HG03521 (cell line): ENCODE results near the gene DPP6.
"Not testable (repeated sequence)": the region's sequence is repeated elsewhere in the genome, so short reads cannot be mapped to it uniquely, and the experiment has no call there.

Experiments
- ATAC-seq: cut with Tn5 transposase; IDR thresholded peaks from one replicate; pipeline ENCODE4 v1.9.1; 2021; ENCODE audit warnings: mild to moderate bottlenecking, moderate library complexity; ENCODE audit not compliant: unreplicated experiment

DPP6 gene

GRCh38 chr7:154646126-154647013 lies 594.2 kb downstream of the DPP6 start:
- ATAC-seq = no peak

GRCh38 chr7:154647625-154648024 lies 595.4 kb downstream of the DPP6 start:
- ATAC-seq = no peak

DNA sequence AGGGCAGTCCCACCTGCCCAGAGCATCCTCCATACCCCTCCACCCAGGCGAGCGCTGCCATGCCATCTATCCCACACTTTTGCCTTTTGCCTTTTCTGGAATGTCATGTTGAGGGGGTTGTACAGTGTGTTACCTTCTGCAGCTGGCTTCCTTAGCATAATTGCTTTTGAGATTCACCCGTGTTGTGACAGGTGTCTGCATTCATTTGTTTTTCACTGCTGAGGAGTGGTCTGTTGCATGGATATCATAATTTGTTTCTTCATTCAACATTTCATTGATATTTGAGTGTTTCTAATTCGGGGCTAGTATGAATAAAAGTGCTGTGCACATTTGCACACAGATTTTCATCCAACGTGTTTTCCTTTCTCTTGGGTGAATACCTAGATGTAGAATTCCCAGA lies 596.8 kb downstream of the DPP6 start:
- no peak for ATAC-seq

DNA sequence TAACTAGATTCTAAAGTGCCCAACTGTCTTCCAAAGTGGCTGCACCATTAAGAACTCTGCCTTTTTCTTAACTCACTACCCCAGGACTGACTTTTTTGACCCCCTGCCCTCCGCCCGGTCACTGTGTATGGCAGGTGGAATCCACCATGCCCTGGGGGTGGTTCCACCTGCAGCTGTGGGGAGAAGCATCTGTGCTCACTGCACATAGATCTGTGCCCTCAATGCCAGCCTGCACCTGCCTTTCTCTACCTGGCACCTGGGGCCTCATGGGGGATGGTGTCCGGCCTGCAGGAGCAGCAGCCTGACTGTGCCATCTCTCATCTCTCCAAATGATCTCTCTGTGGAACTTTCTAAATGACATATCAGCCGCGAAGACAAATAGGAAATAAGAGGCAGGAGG lies 597.2 kb downstream of the DPP6 start:
- ATAC-seq = no peak

- ATAC-seq = no peak
Observed at GRCh38 chr7:154650275-154650674, 598.1 kb downstream of the DPP6 start.

- no peak for ATAC-seq
Observed at GRCh38 chr7:154651501-154651900, 599.3 kb downstream of the DPP6 start.

GRCh38 chr7:154652564-154652963 lies 600.4 kb downstream of the DPP6 start:
- ATAC-seq = no peak

GRCh38 chr7:154653281-154653680 lies 601.1 kb downstream of the DPP6 start:
- ATAC-seq = no peak

- no peak for ATAC-seq
Observed at GRCh38 chr7:154656618-154657017, 604.4 kb downstream of the DPP6 start.

- no peak for ATAC-seq
Observed at GRCh38 chr7:154666768-154667167, 614.6 kb downstream of the DPP6 start.

- no peak for ATAC-seq
Observed at GRCh38 chr7:154672659-154673415, 620.6 kb downstream of the DPP6 start.

- no peak for ATAC-seq
Observed at GRCh38 chr7:154674191-154674590, 622.0 kb downstream of the DPP6 start.

DNA sequence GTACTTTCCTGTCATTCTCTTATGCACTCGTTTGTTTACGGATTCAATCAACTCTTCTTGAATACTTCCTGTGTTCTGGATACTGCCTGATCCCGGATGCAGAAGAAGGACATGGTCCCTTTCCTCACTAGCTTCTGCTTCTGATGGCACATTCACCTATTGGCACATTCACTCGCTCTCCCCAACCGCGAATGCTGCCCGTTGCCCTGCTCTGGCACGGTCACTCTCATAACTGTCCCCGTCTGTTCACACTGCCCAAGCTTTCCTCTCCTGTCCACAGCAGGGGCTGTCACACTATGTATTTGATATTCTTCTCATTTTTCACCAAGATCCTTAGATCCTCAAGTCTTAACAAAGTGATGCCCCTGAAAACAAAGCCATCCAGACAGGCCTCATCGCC lies 623.4 kb downstream of the DPP6 start:
- ATAC-seq = no peak

DNA sequence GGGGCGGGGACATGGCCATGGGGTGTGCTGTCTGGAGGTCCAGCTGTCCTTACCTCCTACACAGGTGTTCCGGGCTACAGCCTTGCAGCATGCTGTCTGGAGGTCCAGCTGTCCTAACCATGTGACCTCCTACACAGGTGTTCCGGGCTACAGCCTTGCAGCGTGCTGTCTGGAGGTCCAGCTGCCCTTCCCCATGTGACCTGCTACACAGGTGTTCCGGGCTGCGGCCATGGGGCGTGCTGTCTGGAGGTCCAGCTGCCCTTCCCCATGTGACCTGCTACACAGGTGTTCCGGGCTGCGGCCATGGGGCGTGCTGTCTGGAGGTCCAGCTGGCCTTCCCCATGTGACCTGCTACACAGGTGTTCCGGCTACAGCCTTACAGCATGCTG lies 623.8 kb downstream of the DPP6 start:
- ATAC-seq = not testable (repeated sequence)

DNA sequence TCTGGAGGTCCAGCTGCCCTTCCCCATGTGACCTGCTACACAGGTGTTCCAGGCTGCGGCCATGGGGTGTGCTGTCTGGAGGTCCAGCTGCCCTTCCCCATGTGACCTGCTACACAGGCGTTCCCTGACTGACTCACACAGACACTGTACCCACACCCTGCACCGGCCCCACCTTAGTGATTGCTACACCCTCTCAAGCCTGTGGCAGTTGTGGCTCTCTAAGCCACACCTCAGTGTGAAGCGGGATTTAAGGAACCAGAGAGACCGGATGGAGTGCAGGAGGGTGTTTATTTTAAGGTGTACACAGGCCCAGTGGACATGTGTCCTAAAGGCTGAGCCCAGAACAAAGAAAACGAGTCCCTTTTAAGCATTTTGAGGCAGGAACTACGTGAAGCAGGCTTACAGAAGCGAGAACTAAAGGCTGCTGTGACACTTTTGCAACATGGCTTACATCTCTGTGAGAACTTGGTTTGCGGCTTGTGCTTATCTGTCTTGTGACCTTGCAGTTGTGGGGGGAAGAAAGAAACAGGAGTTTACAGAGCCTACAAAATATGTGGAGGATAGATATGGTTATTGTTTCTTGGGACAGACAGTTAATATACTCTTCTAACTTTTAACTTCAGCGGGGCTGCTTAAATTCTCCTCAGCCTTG lies 624.4 kb downstream of the DPP6 start:
- no peak for ATAC-seq

- no peak for ATAC-seq
Observed at GRCh38 chr7:154677454-154677853, 625.3 kb downstream of the DPP6 start.

- not testable (repeated sequence) for ATAC-seq
Observed at GRCh38 chr7:154678001-154678550, 625.9 kb downstream of the DPP6 start.

DNA sequence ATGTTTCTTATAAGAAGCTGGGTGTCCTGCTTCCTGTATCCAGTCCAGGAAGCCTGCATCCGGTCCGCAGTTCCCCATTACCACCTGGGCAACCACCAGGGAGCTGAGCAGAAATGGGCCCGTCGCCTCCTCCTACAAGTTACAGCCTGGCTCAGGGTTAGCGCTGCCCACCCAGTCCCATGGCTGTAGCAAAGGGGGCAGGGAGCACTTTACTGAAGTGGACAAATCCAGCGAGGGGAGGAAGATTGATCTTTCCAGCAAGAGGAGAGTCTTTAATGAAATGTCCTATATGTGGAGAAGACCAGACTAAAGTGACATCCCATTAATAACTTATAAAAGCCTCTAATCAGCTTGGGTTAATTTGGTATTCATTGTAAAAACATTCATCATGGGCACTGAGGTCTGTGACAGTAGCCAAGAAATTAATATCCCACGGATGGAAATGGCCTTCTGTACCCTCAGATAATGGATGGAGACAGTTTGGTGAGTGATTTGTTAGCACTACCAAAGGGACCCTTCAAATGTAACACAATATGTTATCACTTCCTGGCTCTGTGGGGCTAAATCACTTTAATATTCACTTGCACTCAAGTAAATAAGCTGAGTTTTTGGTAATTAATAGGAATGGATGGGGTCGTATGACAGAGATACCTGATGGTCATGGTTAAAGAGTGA lies 627.3 kb downstream of the DPP6 start:
- ATAC-seq = no peak

GRCh38 chr7:154680894-154681659 lies 628.9 kb downstream of the DPP6 start:
- ATAC-seq = no peak

DNA sequence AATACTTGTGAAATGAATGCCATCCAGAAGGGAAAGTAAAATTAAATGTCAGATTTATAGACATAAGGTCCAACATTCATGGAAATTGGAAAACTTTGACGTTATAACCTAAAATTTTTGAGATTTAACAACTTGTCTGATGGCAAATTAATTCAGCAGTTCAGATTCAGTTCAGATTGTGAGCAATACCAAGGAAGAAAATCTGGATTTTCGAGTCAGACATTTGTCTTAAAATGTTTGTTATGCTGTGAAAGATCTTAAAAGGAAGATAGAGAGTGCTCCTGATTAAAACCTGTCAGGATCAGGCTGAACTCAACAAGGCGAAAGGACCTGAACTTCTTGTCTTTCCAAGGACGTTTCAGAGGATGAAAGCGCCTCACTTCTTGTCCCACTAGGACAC lies 629.8 kb downstream of the DPP6 start:
- no peak for ATAC-seq
